H9 (cell line): ENCODE data around the gene SGCD. TPM values are rescaled to one million over a fixed set of nuclear protein-coding genes. Genes with fewer than 3 reads are reported as not detected.

Experiments used
- DNase-seq: peaks from one replicate; pipeline ENCODE4 v3.0.0-alpha.2; 2017
- H2AFZ ChIP-seq: one replicate; pipeline ENCODE4 v1.6.1; 2013; ENCODE audit warnings: mild to moderate bottlenecking, low read length, control low read depth, moderate library complexity
- H2AK5ac ChIP-seq: 2 replicates; pipeline ENCODE4 v1.6.1; 2013; ENCODE audit warnings: low read length, control low read depth, mixed read lengths; ENCODE audit not compliant: insufficient read length
- H2BK120ac ChIP-seq: one replicate; pipeline ENCODE4 v1.6.1; 2013; ENCODE audit warnings: low read depth, mild to moderate bottlenecking, low read length, control low read depth, inconsistent platforms; ENCODE audit not compliant: poor library complexity, severe bottlenecking
- H2BK12ac ChIP-seq: 2 replicates; pipeline ENCODE4 v1.6.1; 2013; ENCODE audit warnings: low read length, control low read depth, mixed read lengths, low read depth; ENCODE audit not compliant: insufficient read length
- H2BK15ac ChIP-seq: 2 replicates; pipeline ENCODE4 v1.6.1; 2013; ENCODE audit warnings: low read depth, low read length, control low read depth
- H2BK20ac ChIP-seq: one replicate; pipeline ENCODE4 v1.6.1; 2013; ENCODE audit warnings: low read depth, mild to moderate bottlenecking, low read length, control low read depth, inconsistent platforms; ENCODE audit not compliant: poor library complexity, severe bottlenecking
- H2BK5ac ChIP-seq: 2 replicates; pipeline ENCODE4 v1.6.1; 2013; ENCODE audit warnings: low read length, control low read depth, mixed read lengths; ENCODE audit not compliant: insufficient read length
- H3K14ac ChIP-seq: 2 replicates; pipeline ENCODE4 v1.6.1; 2013; ENCODE audit warnings: low read length, control low read depth; ENCODE audit not compliant: insufficient read depth
- H3K18ac ChIP-seq: 2 replicates; pipeline ENCODE4 v1.6.1; 2013; ENCODE audit warnings: low read depth, mild to moderate bottlenecking, mixed read lengths, low read length, control low read depth; ENCODE audit not compliant: insufficient read length
- H3K23ac ChIP-seq: 2 replicates; pipeline ENCODE4 v1.6.1; 2013; ENCODE audit warnings: low read length, control low read depth, mixed read lengths, low read depth; ENCODE audit not compliant: insufficient read length
- H3K23me2 ChIP-seq: 2 replicates; pipeline ENCODE4 v1.6.1; 2013; ENCODE audit warnings: low read depth, mild to moderate bottlenecking, mixed read lengths, low read length, control low read depth; ENCODE audit not compliant: insufficient read length, poor library complexity, severe bottlenecking
- H3K27ac ChIP-seq: 2 replicates; pipeline ENCODE4 v1.5.1; 2013; ENCODE audit warnings: low read length, control low read depth, mixed read lengths, low read depth; ENCODE audit not compliant: insufficient read length
- H3K27me3 ChIP-seq: 2 replicates; pipeline ENCODE4 v1.6.1; 2013; ENCODE audit warnings: low read length, control low read depth, inconsistent platforms; ENCODE audit not compliant: insufficient read depth
- H3K4ac ChIP-seq: 2 replicates; pipeline ENCODE4 v1.6.1; 2013; ENCODE audit warnings: low read depth, mild to moderate bottlenecking, control low read depth, inconsistent platforms, low read length, moderate library complexity
- H3K4me1 ChIP-seq: 2 replicates; pipeline ENCODE4 v1.6.1; 2013; ENCODE audit warnings: low read length, control low read depth, inconsistent platforms; ENCODE audit not compliant: insufficient read depth
- H3K4me2 ChIP-seq: 2 replicates; pipeline ENCODE4 v1.6.1; 2013; ENCODE audit warnings: low read length, control low read depth, mixed read lengths; ENCODE audit not compliant: insufficient read length, insufficient read depth
- H3K56ac ChIP-seq: 2 replicates; pipeline ENCODE4 v1.6.1; 2013; ENCODE audit warnings: low read depth, mild to moderate bottlenecking, mixed read lengths, low read length, control low read depth; ENCODE audit not compliant: insufficient read length
- H3K79me1 ChIP-seq: 2 replicates; pipeline ENCODE4 v1.6.1; 2013; ENCODE audit warnings: low read depth, mild to moderate bottlenecking, moderate library complexity, low read length, control low read depth, inconsistent platforms; ENCODE audit not compliant: insufficient read depth, poor library complexity, severe bottlenecking
- H3K79me2 ChIP-seq: 2 replicates; pipeline ENCODE4 v1.6.1; 2013; ENCODE audit warnings: low read length, control low read depth, inconsistent platforms; ENCODE audit not compliant: insufficient read depth
- H3K9ac ChIP-seq: 2 replicates; pipeline ENCODE4 v1.6.1; 2013; ENCODE audit warnings: low read length, control low read depth, mixed read lengths; ENCODE audit not compliant: insufficient read length; ENCODE audit errors: extremely low read depth
- H3K9me3 ChIP-seq: one replicate; pipeline ENCODE4 v1.6.1; 2013; ENCODE audit warnings: low read depth, low read length, inconsistent platforms; ENCODE audit not compliant: control insufficient read depth
- H3T11ph ChIP-seq: one replicate; pipeline ENCODE4 v1.6.1; 2013; ENCODE audit warnings: mild to moderate bottlenecking, low read length, control low read depth, inconsistent platforms
- H4K20me1 ChIP-seq: one replicate; pipeline ENCODE4 v1.6.1; 2013; ENCODE audit not compliant: control insufficient read depth, insufficient read length, insufficient read depth
- H4K5ac ChIP-seq: 2 replicates; pipeline ENCODE4 v1.6.1; 2013; ENCODE audit warnings: low read depth, mild to moderate bottlenecking, mixed read lengths, low read length, control low read depth; ENCODE audit not compliant: insufficient read length
- H4K8ac ChIP-seq: replicated peaks from 2 replicates; pipeline ENCODE4 v1.6.1; 2013; ENCODE audit warnings: low read length, control low read depth, mixed read lengths, low read depth; ENCODE audit not compliant: insufficient read length
- H4K91ac ChIP-seq: 2 replicates; pipeline ENCODE4 v1.6.1; 2013; ENCODE audit warnings: low read depth, mild to moderate bottlenecking, moderate library complexity, mixed read lengths, low read length, control low read depth; ENCODE audit not compliant: insufficient read length
- H3K27ac Mint-ChIP-seq, 3 experiments: 2 replicates in 2 of 3; 3 replicates in 1 of 3; pipeline ENCODE4 v1.8.0; 2020 to 2021; ENCODE audit warnings: mixed read lengths in 3 of 3, mild to moderate bottlenecking in 1 of 3, moderate library complexity in 1 of 3
- H3K27me3 Mint-ChIP-seq: 2 replicates; pipeline ENCODE4 v1.8.0; 2021; ENCODE audit warnings: low read depth, mild to moderate bottlenecking, moderate library complexity, mixed read lengths
- H3K36me3 Mint-ChIP-seq, 3 experiments: 2 replicates in 2 of 3; 3 replicates in 1 of 3; pipeline ENCODE4 v1.8.0; 2020 to 2021; ENCODE audit warnings: low read depth in 3 of 3, mixed read lengths in 3 of 3; ENCODE audit not compliant: insufficient read depth in 1 of 3
- H3K4me1 Mint-ChIP-seq, 2 experiments: 2 replicates each; pipeline ENCODE4 v1.8.0; 2020; ENCODE audit warnings: mixed read lengths in 2 of 2
- H3K4me3 Mint-ChIP-seq, 2 experiments: 2 replicates in 1 of 2; 3 replicates in 1 of 2; pipeline ENCODE4 v1.8.0; 2020 to 2021; ENCODE audit warnings: mild to moderate bottlenecking in 2 of 2, mixed read lengths in 2 of 2, moderate library complexity in 1 of 2
- H3K9me3 Mint-ChIP-seq, 2 experiments: 2 replicates in 1 of 2; 3 replicates in 1 of 2; pipeline ENCODE4 v1.8.0; 2020; ENCODE audit warnings: mild to moderate bottlenecking in 2 of 2, mixed read lengths in 2 of 2, moderate library complexity in 1 of 2
- WGBS: extraction: QIAGEN DNeasy Blood & Tissue Kit; methylation state at CpG from one replicate; pipeline ENCODE4 v1.1.7; 2013; ENCODE audit warnings: missing lambda C conversion rate, low lambda C conversion rate, mixed read lengths; ENCODE audit not compliant: insufficient read length; ENCODE audit errors: extremely low coverage; 5-methylcytosine and 5-hydroxymethylcytosine counted together
- total RNA-seq: library from RNA; stranded (reverse); gene quantifications from 2 replicates; pipeline ENCODE4 v1.2.1, GENCODE V29; 2021
- TF ChIP-seq, protein P1 (sequence below): fragments of 200-600 bp; sonication (generic); conservative IDR thresholded peaks from 3 replicates; pipeline ENCODE4 v1.8.0; 2021; ENCODE audit warnings: antibody characterized with exemption, mild to moderate bottlenecking

The SGCD gene
- total RNA-seq, 1 experiment from 2014 or later: 0.11 TPM

DNA sequence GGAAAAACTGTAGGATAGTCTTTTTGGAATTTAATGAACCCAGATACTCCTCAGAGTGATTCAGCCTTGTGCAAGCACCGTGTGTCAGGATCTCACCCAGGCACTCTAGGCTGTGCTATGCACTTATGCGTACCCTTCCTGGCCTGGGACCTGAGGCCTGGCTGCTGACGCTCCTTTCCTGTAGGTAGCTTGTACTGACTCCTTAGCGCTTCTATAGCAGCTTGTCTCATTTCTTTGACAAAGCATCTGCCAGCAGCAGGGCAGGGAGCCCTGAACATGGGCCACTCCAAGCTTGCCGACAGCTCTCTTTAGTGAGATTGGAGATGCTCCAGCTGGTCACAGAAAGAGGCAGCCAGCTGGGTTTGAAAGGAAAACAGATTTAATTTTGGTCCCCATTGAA lies 147.3 kb downstream of the SGCD start:
- no peak overlapping the region; a peak in 1 of 7 replicates for H3K27ac Mint-ChIP-seq
- DNase-seq: no peak
- TF ChIP-seq, protein P1, sequence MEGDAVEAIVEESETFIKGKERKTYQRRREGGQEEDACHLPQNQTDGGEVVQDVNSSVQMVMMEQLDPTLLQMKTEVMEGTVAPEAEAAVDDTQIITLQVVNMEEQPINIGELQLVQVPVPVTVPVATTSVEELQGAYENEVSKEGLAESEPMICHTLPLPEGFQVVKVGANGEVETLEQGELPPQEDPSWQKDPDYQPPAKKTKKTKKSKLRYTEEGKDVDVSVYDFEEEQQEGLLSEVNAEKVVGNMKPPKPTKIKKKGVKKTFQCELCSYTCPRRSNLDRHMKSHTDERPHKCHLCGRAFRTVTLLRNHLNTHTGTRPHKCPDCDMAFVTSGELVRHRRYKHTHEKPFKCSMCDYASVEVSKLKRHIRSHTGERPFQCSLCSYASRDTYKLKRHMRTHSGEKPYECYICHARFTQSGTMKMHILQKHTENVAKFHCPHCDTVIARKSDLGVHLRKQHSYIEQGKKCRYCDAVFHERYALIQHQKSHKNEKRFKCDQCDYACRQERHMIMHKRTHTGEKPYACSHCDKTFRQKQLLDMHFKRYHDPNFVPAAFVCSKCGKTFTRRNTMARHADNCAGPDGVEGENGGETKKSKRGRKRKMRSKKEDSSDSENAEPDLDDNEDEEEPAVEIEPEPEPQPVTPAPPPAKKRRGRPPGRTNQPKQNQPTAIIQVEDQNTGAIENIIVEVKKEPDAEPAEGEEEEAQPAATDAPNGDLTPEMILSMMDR: no peak
- H4K5ac ChIP-seq: no peak overlapping the region
- peaks cover 14 to 17% of the 10 kb centered on the region in 2 experiments for H3K4me1 Mint-ChIP-seq
- no peaks in the 10 kb centered on the region for H3K27me3 Mint-ChIP-seq
- H2BK5ac ChIP-seq: no peak overlapping the region
- no peaks in the 10 kb centered on the region for H3K23me2 ChIP-seq
- no peaks in the 10 kb centered on the region for H3K9me3 ChIP-seq
- no peak overlapping the region for H3T11ph ChIP-seq
- H2BK120ac ChIP-seq: no peak overlapping the region
- no peaks in the 10 kb centered on the region for H3K27me3 ChIP-seq
- H2BK15ac ChIP-seq: no peak overlapping the region
- no peak overlapping the region for H2AFZ ChIP-seq
- H2AK5ac ChIP-seq: no peak overlapping the region
- H2BK12ac ChIP-seq: no peak overlapping the region
- H4K91ac ChIP-seq: no peak overlapping the region
- H4K8ac ChIP-seq: no peak overlapping the region
- WGBS: no CpG with 5 or more reads among the region's 5 CpGs
- H3K36me3 Mint-ChIP-seq: no peaks in the 10 kb centered on the region
- no peaks in the 10 kb centered on the region for H3K79me1 ChIP-seq
- no peaks in the 10 kb centered on the region for H4K20me1 ChIP-seq
- H3K4me1 ChIP-seq: no peaks in the 10 kb centered on the region
- no peak overlapping the region for H2BK20ac ChIP-seq
- no peaks in the 10 kb centered on the region for H3K9me3 Mint-ChIP-seq
- no peak overlapping the region for H3K18ac ChIP-seq
- H3K23ac ChIP-seq: no peak overlapping the region
- no peak overlapping the region for H3K4me3 Mint-ChIP-seq
- no peak overlapping the region for H3K4ac ChIP-seq
- H3K56ac ChIP-seq: no peak overlapping the region
- H3K4me2 ChIP-seq: no peak overlapping the region
- no peak overlapping the region for H3K9ac ChIP-seq
- H3K14ac ChIP-seq: peak overlapping the region; percentile 5; the same call in 1 of the 2 replicates
- H3K79me2 ChIP-seq: no peaks in the 10 kb centered on the region
- no peak overlapping the region for H3K27ac ChIP-seq
